ENCODE results near the gene ESR2. TPM values are rescaled to one million over a fixed set of nuclear protein-coding genes. Genes with fewer than 3 reads are reported as not detected.

Gene ESR2
- total and polyA plus RNA-seq, 4 donors, result 0.01 to 0.28 (median 0.09) TPM

DNA sequence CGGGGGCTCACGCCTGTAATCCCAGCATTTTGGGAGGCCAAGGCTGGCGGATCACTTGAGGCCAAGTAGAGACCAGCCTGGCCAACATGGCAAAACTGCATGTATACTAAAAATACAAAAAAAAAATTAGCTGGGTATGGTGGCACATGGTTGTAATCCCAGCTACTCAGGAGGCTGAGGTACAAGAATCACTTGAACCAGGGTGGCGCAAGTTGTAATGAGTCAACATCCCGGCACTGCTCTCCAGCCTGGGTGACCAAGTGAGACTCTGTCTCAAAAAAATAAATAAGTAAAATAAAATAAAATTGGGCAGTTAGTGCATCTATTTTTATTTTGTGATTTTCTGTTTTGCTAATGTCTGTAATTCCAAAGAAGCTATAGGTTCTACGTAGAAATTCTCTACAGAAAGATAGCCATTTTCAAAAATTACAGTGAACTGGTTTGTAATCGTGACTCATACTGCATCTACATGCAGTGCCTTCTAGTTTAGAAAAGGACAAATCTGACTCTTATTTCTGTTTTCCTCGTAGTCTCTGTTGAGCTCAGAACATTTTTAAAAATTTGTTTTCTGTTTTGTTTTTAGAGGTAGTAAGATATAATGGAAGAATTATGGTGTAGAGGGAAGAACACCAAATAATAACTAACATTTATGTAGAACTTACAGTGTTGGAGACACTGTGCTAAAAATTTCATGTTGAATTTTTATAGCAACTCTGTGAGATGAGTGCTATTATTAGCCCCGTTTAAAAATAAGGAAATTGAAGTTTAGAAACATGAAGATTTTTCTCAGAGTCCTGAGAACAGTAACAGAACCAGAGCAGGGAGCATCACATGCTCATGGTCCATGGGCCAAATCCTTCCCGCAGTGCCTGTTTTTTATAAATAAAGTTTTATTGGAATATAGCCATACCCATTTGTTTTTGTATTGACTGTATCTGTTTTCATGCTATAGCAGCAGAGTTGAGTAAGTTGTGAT is 240.2 kb downstream of the ESR2 start:
- TF ChIP-seq FOXA2 (IDR thresholded peaks at IDR 0.05) (no peak), HNF4G (IDR thresholded peaks at IDR 0.05) (no peak), RAD21 (IDR thresholded peaks at IDR 0.05) (no peak), JUND (IDR thresholded peaks at IDR 0.05) (no peak), GABPA (IDR thresholded peaks at IDR 0.05 in 1 of 2, conservative IDR thresholded peaks at IDR 0.05 in 1 of 2) (no peak)
- WGBS, result 86% methylated on average over 10 of the region's 10 CpGs
- H3K36me3 ChIP-seq (ENCODE audit: control insufficient read depth in 4 of 4, insufficient read depth in 3 of 4, low read depth in 1 of 4, low read length in 3 of 4), result peaks cover 0 to 14% (median 4%) of the 10 kb centered on the region in 4 donors

DNA sequence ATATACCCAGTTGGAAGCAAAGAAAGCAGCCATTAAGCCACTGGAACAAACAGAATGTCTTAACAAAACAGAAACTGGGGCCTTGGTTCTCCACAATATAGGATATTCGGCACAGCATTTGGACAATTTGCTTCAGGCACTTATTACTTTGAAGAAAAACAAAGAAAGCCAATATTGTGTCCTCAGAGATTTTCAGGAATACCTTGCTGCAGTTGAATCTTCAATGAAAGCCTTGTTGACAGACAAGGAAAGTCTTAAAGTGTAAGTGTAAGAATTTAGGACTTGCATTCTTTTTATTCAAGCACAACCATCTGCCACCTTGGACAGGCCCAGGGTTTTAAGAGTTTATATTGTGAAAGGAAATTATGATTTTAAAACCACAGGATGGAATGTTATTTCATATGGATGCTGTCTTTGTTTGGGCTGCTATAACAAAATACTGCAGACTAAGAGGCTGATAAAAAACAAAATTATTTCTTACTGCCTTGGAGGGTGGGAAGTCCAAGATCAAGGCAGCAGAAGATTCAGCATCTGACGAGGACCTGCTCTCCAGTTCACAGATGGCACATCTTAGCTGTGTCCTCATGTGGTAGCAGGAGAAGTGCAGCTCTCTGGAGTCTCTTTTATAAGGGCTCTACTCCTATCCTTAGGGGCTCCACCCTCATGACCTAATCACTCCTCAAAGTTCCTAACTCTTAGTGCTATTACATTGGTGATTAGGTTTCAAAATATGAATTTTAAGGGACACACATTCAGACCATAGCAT is 244.4 kb downstream of the ESR2 start:
- Histone ChIP-seq H3K4me3 (ENCODE audit: low read depth in 1 of 3, low read length in 3 of 3) (no peak overlapping the region), H3K9ac (ENCODE audit: low read depth in 1 of 2, low read length in 2 of 2) (no peak overlapping the region), H3K36me3 (ENCODE audit: control insufficient read depth in 4 of 4, insufficient read depth in 3 of 4, low read depth in 1 of 4, low read length in 3 of 4) (peaks cover 2 to 11% (median 5%) of the 10 kb centered on the region in 4 donors), H3K27ac (ENCODE audit: low read depth in 1 of 2, low read length in 2 of 2) (no peak overlapping the region), H3K9me3 (ENCODE audit: control insufficient read depth in 4 of 4, low read length in 3 of 4) (no peaks in the 10 kb centered on the region), H3K27me3 (ENCODE audit: control insufficient read depth in 4 of 4, insufficient read depth in 4 of 4, low read length in 3 of 4) (no peaks in the 10 kb centered on the region), H3K4me1 (ENCODE audit: control insufficient read depth in 4 of 4, insufficient read depth in 4 of 4, low read length in 3 of 4) (no peaks in the 10 kb centered on the region)
- TF ChIP-seq, protein P1, sequence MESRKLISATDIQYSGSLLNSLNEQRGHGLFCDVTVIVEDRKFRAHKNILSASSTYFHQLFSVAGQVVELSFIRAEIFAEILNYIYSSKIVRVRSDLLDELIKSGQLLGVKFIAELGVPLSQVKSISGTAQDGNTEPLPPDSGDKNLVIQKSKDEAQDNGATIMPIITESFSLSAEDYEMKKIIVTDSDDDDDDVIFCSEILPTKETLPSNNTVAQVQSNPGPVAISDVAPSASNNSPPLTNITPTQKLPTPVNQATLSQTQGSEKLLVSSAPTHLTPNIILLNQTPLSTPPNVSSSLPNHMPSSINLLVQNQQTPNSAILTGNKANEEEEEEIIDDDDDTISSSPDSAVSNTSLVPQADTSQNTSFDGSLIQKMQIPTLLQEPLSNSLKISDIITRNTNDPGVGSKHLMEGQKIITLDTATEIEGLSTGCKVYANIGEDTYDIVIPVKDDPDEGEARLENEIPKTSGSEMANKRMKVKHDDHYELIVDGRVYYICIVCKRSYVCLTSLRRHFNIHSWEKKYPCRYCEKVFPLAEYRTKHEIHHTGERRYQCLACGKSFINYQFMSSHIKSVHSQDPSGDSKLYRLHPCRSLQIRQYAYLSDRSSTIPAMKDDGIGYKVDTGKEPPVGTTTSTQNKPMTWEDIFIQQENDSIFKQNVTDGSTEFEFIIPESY (IDR thresholded peaks at IDR 0.05), result no peak
- TF ChIP-seq, protein P2, sequence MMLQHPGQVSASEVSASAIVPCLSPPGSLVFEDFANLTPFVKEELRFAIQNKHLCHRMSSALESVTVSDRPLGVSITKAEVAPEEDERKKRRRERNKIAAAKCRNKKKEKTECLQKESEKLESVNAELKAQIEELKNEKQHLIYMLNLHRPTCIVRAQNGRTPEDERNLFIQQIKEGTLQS (IDR thresholded peaks at IDR 0.05), result no peak
- TF ChIP-seq FOXA1 (IDR thresholded peaks at IDR 0.05) (no peak), JUND (IDR thresholded peaks at IDR 0.05) (no peak), FOXA2 (IDR thresholded peaks at IDR 0.05) (no peak), NR2F2 (IDR thresholded peaks at IDR 0.05) (no peak), HNF4A (conservative IDR thresholded peaks at IDR 0.05) (no peak)
- DNase-seq (ENCODE audit: low spot score), result no peak
- WGBS, result 96% methylated on average over 2 of the region's 2 CpGs

More for the DNA sequence above, 240.2 kb downstream of the ESR2 start:
- no peak for DNase-seq (ENCODE audit: low spot score)
- Histone ChIP-seq H3K4me1 (ENCODE audit: control insufficient read depth in 4 of 4, insufficient read depth in 4 of 4, low read length in 3 of 4) (no peaks in the 10 kb centered on the region), H3K4me3 (ENCODE audit: low read depth in 1 of 3, low read length in 3 of 3) (no peak overlapping the region), H3K27ac (ENCODE audit: low read depth in 1 of 2, low read length in 2 of 2) (no peak overlapping the region), H3K9me3 (ENCODE audit: control insufficient read depth in 4 of 4, low read length in 3 of 4) (no peaks in the 10 kb centered on the region), H3K9ac (ENCODE audit: low read depth in 1 of 2, low read length in 2 of 2) (no peak overlapping the region), H3K27me3 (ENCODE audit: control insufficient read depth in 4 of 4, insufficient read depth in 4 of 4, low read length in 3 of 4) (no peaks in the 10 kb centered on the region)

DNA sequence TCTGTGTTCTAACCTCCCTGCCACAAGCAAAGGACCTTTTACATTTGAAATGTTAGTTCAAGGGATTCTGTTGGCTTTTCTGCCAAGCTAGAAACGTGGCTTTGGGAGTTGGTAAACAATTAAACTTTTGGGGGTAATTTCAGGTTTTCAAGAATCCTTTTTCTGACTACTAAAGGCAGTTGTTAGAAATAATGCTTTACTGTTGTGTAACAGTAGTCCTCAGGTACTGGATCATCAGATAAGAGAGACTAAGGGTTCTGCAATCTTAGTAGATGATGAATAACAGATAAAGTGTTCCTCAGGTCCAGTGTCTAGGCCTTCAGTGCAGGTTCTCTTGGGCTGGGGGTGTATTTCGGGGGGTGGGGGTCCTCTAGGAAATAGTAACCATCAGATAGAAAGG is 249.1 kb downstream of the ESR2 start:
- H3K4me1 ChIP-seq (ENCODE audit: control insufficient read depth in 4 of 4, insufficient read depth in 4 of 4, low read length in 3 of 4), result no peaks in the 10 kb centered on the region
- H3K36me3 ChIP-seq (ENCODE audit: control insufficient read depth in 4 of 4, insufficient read depth in 3 of 4, low read depth in 1 of 4, low read length in 3 of 4), result peaks cover 0 to 2% (median under 1%) of the 10 kb centered on the region in 4 donors
- H3K9ac ChIP-seq (ENCODE audit: low read depth in 1 of 2, low read length in 2 of 2), result no peak overlapping the region
- H3K4me3 ChIP-seq (ENCODE audit: low read depth in 1 of 3, low read length in 3 of 3), result no peak overlapping the region
- WGBS, result 73% methylated on average over 2 of the region's 2 CpGs
- H3K27me3 ChIP-seq (ENCODE audit: control insufficient read depth in 4 of 4, insufficient read depth in 4 of 4, low read length in 3 of 4), result no peaks in the 10 kb centered on the region
- no peak overlapping the region for H3K27ac ChIP-seq (ENCODE audit: low read depth in 1 of 2, low read length in 2 of 2)
- DNase-seq (ENCODE audit: low spot score), result no peak
- no peaks in the 10 kb centered on the region for H3K9me3 ChIP-seq (ENCODE audit: control insufficient read depth in 4 of 4, low read length in 3 of 4)
- no peak for TF ChIP-seq TAF1 (conservative IDR thresholded peaks at IDR 0.05)
- no peak for TF ChIP-seq JUND (IDR thresholded peaks at IDR 0.05)
- TF ChIP-seq, protein P3, sequence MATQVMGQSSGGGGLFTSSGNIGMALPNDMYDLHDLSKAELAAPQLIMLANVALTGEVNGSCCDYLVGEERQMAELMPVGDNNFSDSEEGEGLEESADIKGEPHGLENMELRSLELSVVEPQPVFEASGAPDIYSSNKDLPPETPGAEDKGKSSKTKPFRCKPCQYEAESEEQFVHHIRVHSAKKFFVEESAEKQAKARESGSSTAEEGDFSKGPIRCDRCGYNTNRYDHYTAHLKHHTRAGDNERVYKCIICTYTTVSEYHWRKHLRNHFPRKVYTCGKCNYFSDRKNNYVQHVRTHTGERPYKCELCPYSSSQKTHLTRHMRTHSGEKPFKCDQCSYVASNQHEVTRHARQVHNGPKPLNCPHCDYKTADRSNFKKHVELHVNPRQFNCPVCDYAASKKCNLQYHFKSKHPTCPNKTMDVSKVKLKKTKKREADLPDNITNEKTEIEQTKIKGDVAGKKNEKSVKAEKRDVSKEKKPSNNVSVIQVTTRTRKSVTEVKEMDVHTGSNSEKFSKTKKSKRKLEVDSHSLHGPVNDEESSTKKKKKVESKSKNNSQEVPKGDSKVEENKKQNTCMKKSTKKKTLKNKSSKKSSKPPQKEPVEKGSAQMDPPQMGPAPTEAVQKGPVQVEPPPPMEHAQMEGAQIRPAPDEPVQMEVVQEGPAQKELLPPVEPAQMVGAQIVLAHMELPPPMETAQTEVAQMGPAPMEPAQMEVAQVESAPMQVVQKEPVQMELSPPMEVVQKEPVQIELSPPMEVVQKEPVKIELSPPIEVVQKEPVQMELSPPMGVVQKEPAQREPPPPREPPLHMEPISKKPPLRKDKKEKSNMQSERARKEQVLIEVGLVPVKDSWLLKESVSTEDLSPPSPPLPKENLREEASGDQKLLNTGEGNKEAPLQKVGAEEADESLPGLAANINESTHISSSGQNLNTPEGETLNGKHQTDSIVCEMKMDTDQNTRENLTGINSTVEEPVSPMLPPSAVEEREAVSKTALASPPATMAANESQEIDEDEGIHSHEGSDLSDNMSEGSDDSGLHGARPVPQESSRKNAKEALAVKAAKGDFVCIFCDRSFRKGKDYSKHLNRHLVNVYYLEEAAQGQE (IDR thresholded peaks at IDR 0.05), result no peak
- TF ChIP-seq, protein P4, sequence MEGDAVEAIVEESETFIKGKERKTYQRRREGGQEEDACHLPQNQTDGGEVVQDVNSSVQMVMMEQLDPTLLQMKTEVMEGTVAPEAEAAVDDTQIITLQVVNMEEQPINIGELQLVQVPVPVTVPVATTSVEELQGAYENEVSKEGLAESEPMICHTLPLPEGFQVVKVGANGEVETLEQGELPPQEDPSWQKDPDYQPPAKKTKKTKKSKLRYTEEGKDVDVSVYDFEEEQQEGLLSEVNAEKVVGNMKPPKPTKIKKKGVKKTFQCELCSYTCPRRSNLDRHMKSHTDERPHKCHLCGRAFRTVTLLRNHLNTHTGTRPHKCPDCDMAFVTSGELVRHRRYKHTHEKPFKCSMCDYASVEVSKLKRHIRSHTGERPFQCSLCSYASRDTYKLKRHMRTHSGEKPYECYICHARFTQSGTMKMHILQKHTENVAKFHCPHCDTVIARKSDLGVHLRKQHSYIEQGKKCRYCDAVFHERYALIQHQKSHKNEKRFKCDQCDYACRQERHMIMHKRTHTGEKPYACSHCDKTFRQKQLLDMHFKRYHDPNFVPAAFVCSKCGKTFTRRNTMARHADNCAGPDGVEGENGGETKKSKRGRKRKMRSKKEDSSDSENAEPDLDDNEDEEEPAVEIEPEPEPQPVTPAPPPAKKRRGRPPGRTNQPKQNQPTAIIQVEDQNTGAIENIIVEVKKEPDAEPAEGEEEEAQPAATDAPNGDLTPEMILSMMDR (IDR thresholded peaks at IDR 0.05; ENCODE audit: low read depth, low read length, missing input control), result no peak
- TF ChIP-seq RXRA (IDR thresholded peaks at IDR 0.05), result no peak
- TF ChIP-seq SP1 (IDR thresholded peaks at IDR 0.05), result no peak
- TF ChIP-seq, protein P5, sequence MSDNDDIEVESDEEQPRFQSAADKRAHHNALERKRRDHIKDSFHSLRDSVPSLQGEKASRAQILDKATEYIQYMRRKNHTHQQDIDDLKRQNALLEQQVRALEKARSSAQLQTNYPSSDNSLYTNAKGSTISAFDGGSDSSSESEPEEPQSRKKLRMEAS (IDR thresholded peaks at IDR 0.05), result no peak
- no peak for TF ChIP-seq FOXA1 (IDR thresholded peaks at IDR 0.05)
- TF ChIP-seq HNF4G (IDR thresholded peaks at IDR 0.05), result no peak
- TF ChIP-seq, protein P2 (IDR thresholded peaks at IDR 0.05), result no peak
- no peak for TF ChIP-seq EGR1 (IDR thresholded peaks at IDR 0.05; ENCODE audit: low read depth in 2 of 2)
- TF ChIP-seq HNF4A (conservative IDR thresholded peaks at IDR 0.05), result no peak
- TF ChIP-seq RAD21 (IDR thresholded peaks at IDR 0.05), result no peak

All from liver (tissue), 9 donors.